Fibroblast of skin of back (primary cell): ENCODE results near the gene ASPHD1.
"Not testable (repeated sequence)": the region's sequence is repeated elsewhere in the genome, so short reads cannot be mapped to it uniquely, and the experiment has no call there.

Experiments
- DNase-seq: peaks from one replicate; pipeline ENCODE4 v3.0.0-alpha.2; 2013

ASPHD1 gene

DNA sequence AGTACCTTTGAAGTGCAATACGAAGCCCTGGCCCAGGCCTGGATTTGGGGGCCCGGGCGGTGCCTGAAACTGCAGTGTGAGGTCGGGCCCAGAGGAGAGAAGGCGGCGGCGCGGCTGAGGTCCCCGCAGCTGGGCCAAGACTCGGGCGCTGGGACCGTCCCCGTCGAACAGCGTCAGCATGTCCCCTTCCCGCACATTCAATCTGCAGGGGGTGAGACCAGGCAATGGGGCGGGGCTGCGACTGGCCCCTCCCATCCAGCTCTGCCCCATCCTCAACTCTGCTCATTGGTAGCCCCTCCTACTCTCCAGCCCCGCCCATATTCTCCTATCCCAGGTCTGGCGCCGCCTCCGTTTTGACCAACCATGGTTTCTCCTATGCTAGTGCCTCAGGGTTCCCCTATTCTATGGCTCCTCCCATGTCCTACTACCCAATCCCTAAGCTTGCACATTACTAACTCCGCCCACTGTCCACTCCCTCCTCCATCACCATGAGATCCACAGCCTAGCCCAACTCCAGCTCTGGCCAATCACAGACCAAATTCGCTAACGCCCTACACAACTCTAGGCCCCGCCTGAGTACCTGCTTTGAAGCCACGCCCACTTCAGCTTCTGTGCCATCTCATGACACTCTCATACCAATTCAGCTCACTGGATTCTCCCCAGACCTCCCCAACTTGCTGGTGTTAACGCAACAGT lies 22.9 kb upstream of the ASPHD1 start:
- peak; percentile 45 for DNase-seq

DNA sequence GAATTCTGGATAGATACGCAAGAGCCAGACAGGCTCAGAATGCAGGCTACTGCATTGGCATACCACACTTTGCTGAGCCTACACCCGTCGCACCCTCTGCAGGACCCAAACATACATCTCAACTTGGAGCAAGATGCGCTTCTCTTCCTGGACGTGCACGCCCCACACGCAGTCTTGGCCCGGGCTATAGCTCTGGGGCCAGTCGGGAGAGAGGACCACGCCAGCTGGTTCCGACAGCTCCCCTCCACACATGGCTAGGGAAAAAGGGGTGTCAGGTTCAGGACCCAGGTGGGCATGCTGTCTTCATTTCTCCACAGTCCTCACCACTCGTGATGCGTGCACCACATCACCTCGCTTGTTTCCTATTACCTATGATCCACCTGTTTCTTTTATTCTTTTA lies 22.1 kb upstream of the ASPHD1 start:
- DNase-seq: no peak

GRCh38 chr16:29881050-29881449 lies 19.2 kb upstream of the ASPHD1 start:
- DNase-seq: no peak

DNA sequence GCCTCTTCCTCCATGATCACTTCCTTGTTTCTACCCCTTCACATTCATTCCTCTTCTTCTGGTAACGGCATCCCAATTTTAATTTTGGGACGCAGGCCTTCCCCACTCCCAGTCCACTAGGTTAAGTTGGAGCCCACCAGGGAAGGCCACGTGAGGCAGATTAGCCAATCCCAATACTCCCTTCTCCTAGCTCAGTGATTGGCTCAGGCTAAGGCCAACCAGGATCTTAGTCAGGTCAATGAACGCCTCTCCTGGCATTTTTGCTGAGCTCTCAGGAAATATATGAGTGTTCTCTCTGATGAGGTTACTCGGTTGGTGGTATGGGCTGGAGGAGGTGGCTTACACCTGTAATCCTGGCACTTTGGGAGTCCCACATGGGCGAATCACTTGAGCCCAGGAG lies 16.3 kb upstream of the ASPHD1 start:
- DNase-seq: no peak

GRCh38 chr16:29889372-29889771 lies 10.9 kb upstream of the ASPHD1 start:
- DNase-seq: not testable (repeated sequence)

DNA sequence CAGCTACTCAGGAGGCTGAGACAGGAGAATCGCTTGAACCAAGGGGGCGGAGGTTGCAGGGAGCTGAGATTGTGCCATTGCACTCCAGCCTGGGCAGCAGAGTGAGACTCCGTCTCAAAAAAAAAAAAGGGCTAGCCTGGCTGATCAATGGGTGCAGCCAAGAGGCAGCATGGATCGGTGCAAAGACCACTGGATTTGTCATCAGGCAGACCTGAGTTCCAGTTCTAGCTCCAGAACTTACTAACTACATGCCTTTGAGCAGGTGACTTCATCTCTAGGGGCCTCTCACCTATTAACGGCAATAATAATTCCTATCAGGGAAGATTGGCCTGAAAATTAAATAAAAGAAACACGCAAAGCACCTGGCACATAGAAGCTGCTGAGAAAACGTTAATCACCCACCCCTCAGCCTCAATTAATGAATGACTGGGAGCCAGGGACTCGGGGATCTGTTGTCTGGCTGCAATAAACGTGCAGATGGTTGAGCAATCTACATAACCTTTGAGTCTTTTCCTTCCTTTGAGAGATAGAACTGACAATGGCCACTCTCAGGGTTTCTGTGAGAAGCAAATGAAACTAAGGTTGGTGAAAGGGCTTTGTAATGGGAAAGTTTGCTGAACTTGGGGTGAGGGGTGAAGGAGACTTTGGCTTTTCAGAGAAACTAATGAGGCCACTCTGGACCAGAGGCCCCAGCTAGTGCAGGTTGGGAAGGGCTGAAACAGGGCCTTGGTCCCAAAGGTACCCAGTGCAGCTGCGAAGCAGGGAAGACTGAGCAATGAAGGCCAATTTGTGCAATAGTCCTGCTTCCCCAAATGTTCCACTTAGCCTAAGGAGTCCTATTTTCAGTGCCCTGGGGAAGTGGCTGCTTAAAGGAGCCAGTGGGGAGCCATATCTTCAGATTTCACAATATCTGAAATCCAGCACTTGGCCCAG lies 8.5 kb upstream of the ASPHD1 start:
- DNase-seq: no peak

DNA sequence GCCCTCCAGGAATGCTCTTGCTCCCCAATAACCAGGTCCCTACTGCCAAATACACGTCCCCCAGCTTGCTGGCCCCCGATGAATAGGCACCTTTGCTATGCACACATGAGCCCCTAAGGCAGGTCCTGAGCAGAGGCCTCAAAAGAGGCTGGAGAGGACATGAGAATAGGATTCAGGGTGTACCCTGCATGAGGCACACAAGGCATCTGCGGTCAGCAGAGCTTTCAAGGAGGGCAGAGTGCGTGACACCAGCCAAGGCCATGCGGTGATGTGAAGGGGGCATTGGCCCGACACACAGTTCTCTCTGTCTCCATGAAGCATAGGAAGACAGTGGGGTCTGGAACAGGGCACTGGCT lies 7.9 kb upstream of the ASPHD1 start:
- DNase-seq: no peak

DNA sequence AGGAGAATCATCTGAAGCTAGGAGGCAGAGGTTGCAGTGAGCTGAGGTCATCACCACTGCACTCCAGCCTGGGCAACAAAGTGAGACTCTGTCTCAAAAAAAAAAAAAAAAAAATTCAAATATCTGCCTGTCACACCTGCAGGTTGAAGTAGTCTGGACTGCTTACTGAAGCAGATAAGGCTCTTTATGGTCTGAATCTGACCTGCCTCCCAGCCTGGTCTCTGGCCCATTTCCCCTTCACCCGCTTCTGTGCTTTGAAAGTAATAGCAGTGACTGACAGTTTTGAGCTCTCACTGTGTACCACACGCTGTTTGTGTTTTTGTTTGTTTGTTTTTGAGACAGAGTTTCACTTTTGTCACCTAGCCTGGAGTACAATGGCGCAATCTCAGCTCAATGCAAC lies 6.7 kb upstream of the ASPHD1 start:
- no peak for DNase-seq

DNA sequence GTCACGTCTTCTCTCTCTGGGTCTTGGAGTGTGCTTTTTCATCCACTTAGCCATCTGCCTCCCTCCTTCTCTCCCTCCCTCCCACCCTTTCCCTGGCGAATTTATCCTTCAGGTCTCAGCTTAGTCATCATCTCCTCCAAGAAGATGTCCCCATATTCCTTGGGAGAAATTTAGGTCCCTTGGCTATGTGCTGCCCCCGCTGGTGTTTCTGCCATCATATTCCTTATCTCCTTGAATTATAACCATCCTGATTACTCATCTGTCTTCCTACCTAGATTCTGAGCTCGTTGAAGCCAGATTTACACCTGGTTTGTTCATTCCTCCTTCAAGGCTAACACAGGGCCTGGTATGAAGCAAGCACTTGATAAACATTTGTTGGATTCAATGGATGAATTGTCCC lies 5.9 kb upstream of the ASPHD1 start:
- DNase-seq: no peak

GRCh38 chr16:29896841-29897240 lies 3.4 kb upstream of the ASPHD1 start:
- DNase-seq: no peak

GRCh38 chr16:29897333-29897732 lies 3.0 kb upstream of the ASPHD1 start:
- DNase-seq: no peak

GRCh38 chr16:29898135-29898803 lies 2.0 kb upstream of the ASPHD1 start:
- no peak for DNase-seq

DNA sequence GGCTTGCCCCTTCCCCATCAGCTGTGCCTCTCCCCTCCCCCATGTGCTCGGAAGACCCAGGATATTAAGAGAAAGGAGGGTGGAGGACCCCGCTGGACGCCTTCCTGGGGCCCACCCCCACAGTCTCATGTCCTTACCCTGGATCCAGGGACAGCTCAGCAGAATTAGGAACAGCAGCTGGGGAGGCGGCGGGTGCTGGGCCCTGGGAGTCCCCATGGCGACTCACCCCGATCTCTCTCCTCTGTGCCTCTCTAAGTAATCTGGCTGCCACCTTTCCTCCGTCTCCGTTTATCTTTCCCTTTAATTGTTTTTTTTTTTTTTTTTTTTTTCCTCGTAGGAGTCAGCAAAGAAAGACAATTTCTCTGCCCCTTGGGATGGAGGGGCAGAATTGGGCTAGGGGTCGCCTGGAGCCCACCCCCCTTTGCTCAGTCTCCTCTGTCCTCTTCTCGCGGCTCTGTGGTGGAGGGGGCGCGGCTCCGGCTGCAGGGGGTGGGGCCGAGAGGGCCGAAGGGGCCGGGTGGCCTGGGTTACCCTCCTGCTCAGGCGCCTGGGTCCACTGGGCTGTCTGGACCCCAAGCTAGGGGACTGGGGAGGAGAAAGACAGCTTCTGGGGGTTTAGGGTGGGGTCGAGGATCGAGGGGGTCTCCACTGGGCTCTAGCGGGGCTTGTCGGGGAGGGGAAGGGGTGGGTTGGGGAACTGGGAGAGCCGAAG lies 1.3 kb upstream of the ASPHD1 start:
- no peak for DNase-seq

DNA sequence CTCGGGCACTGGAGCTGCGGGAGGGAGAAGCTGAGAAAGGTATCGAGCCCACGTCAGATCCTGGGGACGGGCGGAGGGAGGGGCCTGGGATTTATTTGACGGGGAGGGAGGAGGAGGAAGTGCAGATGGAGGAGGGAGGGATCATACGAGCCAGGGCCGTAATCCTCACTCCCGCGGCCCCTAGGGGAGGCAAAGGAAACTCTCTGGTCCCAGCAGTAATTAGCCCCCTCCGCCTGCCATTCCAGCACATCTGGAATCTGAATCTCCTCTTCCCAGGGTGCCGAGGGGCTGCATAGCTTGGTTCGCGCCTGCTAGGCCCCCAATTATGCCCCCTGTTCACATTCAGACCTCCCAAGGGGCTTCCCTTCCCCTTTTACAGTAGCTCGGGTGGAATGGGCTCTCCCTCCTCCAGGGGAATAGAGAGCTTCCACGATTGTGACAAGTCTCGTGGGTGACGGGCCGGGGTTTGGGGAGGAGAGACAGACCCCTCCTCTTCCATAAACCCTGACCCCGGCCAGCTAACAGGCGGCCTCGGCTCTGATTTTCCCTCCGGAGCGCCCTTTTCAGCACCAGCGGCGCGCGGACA lies 679 bp upstream of the ASPHD1 start, which contains the start of gene SEZ6L2:
TSS of gene SEZ6L2 (minus strand) at position 35 of the 586 bp plus-strand sequence. CDS start 531 bp downstream, outside the sequence.
- DNase-seq: peak; percentile 90

- DNase-seq: peak; percentile 11
Measured at GRCh38 chr16:29900888-29901606, 759 bp downstream of the ASPHD1 start.

- no peak for DNase-seq
Measured at GRCh38 chr16:29901607-29901945, 1.3 kb downstream of the ASPHD1 start.

DNA sequence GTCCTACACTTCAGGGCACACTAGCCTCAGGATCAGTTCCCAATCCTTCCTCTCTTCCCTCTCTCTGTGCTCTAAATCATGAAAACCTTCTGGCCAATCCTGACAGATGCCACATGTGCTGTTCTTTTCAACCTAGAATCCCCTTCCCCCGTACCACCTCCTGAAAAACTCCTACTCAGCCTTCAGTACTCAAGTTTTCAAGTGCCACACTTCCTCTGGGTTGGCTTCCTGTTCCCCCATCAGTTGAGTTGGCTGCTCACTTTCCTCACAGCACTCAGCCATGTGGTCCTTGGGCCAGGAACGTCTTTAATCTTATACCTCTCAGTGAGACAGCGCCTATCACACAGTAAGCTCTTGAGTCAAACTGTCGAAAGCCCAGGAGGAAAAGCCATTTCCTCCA lies 3.3 kb downstream of the ASPHD1 start:
- DNase-seq: no peak

GRCh38 chr16:29904947-29905346 lies 4.7 kb downstream of the ASPHD1 start:
- DNase-seq: no peak

- no peak for DNase-seq
Measured at GRCh38 chr16:29905668-29906067, 5.4 kb downstream of the ASPHD1 start.

- DNase-seq: no peak
Measured at GRCh38 chr16:29906520-29907244, 6.4 kb downstream of the ASPHD1 start.

GRCh38 chr16:29907973-29908372 lies 7.7 kb downstream of the ASPHD1 start:
- DNase-seq: no peak
